SIG-M5 treated with dmso at 0.1 percent for 504 hours (cell line): ENCODE measurements around the gene QDPR.

Experiments used
- DNase-seq: peaks from one replicate; lab custom pipeline; 2025; ENCODE audit not compliant: unreplicated experiment; lab: John Stamatoyannopoulos, UW

Gene QDPR

DNA sequence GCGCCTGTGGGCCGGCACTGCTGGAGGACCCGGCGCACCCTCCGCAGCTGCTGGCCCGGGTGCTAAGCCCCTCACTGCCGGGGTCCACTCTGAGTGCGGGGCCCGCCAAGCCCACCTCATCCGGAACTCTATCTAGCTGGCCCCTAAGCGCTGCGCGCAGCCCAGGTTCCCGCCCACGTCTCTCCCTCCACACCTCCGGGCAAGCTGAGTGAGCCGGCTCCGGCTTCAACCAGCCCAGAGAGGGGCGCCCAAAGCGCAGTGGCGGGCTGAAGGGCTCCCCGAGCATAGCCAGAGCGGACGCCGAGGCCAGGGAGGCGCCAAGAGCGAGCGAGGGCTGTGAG lies 75.2 kb downstream of the QDPR start:
- DNase-seq: no peak
